ENCODE results near the gene MRPS5.

- TF ChIP-seq CTCF (IDR thresholded peaks at IDR 0.05) (no peak), POLR2A (IDR thresholded peaks at IDR 0.05) (no peak), POLR2AphosphoS5 (IDR thresholded peaks at IDR 0.05; ENCODE audit: insufficient read depth in 1 of 2, low read depth in 1 of 2) (no peak)
Observed at GRCh38 chr2:95069465-95069864, 52.1 kb downstream of the MRPS5 start.

All from vagina (tissue), 2 donors.